EH (cell line): ENCODE measurements around the gene ADSS2.

Source experiments
- DNase-seq: peaks from one replicate; pipeline ENCODE4 v3.0.0-alpha.2; 2015; ENCODE audit warnings: low read depth

ADSS2 gene

DNA sequence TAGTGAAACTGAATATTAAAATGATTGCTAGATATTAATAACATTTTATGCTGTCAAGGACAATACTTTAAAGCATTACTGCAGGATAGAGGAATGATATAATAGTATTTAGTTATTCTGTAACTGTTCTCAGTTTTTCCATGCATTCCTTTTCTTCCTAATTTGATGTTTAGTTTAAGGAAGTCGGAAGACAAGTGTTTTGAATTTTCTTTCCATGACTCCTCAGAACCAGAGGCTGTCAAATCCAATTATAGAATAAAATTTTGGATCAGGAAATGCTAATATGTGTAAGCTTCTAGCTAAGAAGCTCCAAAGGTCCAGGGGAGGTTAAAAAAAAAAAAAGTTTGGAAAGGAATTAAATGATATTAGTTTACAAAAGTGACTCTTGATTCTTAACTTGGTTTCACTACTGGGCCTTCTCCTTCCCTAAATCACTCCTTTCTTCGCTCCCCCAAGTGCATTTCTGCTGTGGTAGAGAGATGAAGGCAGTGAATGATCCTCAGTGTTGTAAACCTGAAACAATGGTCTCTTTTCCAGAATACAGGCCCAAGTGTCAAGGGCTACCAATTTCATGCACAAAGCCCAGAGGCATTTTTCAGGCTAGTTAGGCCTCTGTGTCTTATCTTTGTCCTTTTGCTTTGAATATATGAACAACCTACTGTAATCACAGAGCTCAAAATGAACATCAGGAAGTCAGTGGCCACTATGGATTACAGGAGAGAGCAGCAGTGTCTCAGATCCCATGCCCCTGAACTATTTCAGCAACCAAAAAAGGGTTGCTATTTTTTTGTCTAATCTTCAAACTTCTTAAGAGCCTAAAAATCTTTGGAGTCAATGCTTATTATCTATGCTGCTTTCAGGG lies 6.2 kb downstream of the ADSS2 start:
- DNase-seq = peak; percentile 83

DNA sequence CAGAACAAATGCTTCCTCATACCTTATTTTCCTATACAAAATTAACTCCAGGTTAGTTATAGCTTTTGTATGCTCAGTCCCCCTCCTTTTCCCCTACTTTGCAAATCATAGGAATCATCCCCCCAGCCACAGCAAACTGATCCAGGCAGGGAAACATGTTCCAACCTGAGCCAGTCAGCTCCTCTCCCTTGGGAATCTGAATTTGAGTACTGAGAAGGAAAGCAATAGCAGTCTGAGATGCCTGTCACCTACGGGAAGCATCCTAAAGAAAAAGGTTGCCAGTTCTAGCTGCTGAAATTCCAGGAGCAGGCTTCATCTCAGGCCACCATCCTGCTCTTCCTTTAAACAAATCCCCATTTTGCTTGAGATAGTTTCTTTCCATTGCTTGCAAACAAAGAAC lies 6.9 kb downstream of the ADSS2 start:
- DNase-seq = peak; percentile 26

DNA sequence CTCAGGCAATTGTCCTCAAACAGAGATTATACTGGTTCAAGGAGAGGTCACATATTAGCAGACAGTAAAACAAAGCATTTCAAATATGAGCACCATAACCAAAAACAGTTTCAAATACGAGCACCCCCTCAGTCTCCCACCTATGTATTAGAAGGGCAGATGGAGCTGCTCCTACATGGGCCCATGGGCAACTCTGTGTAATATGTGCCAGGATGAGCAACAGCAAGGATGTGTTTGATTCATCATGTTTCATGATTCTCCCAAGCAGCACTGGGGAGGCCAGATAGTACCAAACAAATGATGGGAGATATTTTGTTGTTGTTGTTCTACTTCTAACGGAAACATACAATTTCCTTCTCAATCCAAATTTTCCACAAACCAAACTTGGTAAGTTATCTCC lies 8.9 kb downstream of the ADSS2 start:
- DNase-seq = no peak

DNA sequence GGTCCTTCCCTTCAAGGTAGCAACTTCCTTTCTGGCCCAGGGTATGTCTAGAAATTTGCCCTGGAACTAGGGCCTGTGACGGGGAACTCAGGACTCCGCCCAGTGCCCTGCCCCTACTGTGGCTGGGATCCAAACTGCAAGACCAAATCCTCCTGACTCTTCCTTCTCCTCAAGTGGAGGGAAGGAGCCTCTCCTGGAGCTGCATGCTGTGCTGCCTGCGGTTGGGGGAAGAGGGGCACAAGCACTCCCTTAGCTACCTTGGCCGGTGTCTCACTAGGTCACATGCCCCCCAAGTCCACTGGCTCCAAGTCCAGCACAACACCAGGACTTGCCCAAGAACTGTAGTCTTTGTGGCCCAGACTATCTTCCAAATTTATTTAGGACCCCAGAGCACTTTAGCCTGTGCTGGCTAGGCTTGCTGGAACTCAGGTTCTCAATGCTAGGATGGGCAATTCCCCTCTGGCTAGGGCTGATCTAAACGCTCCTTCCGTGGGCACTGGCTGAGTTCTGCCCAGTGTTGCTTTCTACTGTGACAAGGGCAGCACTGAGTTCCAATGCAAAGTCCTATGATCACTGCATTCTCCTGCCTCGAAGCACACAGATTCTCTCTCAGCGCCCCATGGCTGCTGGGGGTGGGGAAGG lies 12.2 kb downstream of the ADSS2 start:
- no peak for DNase-seq

DNA sequence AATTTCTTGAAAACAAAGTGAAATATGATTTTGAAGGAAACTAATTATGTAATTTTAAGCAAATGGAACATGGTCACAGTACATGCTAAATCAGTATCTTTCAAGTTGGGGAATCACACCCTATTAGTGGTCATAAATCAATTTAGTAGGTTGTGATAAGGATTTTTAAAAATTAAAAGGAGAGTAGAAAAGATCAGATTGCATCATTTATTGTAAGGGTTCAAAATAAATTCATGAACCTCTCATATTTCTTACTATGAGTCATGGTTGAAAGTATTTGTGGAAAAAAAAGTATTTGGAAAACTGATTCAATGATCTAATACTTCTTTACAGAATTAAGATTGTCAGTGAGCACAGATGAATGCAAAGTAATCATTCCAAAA lies 14.6 kb downstream of the ADSS2 start:
- peak; percentile 64 for DNase-seq

DNA sequence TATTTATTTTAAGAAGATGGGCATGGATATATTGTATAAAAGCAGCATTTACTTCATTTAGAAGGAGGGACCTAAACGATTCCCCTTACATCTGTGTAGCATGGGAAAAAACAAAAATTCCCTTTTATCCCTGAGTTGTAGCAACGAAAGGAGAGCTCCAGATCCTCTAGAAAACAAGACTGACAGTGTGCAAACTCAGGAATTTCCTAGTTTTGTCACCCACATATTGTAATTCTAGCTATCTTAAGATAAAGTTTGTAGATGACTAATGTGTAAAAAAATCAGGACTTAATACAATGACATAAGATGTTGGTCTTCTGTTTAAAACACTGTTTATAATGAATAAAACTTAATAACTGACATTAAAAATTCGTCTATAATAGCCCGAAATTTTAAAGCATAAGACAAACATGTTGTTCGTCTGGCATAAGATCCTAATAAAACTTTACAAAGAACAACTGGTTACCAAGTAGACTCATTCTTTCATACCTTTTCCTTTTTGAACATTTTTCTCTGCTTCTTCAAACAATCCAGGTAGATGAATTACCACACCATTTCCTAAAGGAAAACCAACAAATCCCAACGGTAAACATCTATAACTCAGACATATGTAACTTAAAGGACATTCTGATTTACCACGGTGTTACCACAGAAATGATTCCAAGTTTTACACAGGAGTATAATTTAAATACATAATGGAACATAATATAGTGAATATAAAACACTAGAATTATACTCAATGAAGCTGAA lies 15.2 kb downstream of the ADSS2 start:
- peak; percentile 70 for DNase-seq

DNA sequence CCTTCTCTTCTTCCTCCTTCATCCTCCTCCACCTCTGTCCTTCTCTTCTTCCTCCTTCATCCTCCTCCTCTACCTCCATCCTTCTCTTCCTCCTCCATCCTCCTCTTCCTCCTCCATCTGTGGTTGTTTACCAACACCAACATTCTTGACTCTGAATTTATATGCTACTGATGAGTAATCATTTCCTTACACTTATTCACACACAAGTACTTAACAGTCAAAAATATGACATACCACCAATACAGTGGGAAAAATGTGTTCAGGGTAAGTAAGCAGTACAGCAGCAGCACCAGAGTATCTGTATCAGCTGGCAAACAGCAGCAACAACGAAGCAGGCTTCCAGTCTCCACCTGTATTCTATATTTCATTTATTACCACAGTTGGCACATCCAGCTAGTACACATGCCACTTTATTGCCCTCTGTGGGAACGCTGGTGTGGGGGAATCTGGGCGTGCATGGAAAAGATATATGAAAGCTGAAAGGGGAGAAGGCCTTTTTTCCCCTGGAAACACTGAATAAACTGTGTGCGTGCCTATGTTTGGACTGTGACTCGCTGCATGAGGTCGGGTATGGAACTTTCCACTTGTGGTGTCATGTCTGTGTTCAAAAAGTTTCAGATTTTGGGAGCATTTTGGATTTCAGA lies 16.0 kb downstream of the ADSS2 start:
- peak; percentile 78 for DNase-seq

DNA sequence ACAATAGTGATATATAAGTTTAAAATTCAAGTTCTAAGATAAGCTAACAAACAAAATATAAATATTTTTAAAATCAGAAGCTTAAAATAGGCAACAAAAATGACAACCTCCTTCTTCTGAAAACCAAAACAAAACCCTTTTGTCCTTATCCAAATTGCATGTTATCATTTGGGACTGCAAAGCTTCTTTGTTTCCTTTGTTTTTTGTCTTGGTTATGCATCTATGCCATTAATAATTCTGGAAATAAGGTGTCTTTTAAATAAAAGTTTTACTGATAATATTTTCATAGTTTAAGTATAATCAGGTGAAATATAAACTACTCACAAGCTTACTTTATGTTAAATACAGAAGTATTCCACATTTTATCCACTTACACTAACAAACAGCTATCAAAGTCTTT lies 20.5 kb downstream of the ADSS2 start:
- no peak for DNase-seq

DNA sequence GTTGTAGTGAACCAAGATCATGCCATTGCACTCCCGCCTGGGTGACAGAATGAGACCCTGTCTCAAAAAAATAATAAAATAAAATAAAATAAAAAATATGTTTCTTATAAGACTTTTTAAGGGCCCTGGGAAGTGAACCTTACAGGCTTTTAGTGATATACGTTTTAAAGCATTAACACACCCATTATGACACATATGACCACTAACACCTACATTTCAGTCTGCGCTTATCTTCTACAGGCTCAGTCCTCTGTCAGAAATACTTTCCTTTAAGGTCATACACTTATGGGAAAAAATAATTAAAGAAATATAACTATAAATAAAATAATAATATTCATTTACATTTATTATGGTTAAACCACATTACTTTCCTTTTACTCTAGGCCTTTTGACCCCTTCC lies 21.9 kb downstream of the ADSS2 start:
- DNase-seq = no peak

DNA sequence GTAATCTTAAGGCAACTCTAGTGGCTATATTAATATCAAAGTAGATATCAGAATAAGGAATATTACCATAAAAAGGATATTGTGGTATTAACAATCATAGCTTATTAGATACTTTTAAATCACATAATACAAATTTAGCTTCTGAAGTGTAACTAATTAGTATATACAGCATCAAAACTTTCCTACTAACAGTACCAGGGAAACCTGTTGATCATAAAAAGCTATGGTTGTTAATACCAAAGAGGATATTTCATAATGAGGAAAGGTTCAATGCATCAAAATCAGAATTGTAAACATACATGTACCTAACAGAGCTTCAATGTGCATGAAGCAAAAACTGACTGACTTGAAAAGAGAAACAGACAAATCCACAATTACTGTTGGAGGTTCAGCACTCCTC lies 24.1 kb downstream of the ADSS2 start:
- DNase-seq = no peak

DNA sequence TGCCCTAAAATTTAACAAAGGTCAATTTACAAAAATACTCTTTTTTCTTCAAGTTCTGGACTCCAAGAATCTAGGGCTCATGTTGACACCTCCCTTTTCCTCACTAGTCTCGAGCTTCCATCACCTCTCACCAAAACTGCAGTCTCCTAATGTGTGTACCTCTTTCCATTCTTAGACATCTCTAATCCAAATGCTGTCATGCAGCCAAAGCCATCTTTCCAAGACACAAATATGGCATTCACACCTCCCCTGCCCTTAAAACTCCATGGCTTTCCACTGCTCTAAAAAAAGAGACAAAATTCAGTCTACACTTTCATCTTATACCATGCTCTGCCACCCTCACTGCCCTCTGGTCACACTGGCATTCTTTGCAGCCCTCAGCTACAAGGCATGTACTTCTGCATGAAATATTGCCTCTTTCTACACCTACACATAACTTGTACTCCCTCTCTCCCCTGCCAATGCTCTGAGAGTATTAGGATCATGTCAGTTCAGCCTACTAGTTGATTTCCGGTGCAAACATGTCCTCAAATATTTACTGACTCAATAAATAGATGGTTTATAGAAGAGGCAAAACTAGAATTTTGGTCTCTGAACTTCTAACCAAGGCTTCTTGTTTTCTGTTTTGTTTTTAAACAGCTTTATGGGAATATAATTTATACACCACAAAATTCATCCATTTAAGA lies 26.9 kb downstream of the ADSS2 start:
- no peak for DNase-seq

DNA sequence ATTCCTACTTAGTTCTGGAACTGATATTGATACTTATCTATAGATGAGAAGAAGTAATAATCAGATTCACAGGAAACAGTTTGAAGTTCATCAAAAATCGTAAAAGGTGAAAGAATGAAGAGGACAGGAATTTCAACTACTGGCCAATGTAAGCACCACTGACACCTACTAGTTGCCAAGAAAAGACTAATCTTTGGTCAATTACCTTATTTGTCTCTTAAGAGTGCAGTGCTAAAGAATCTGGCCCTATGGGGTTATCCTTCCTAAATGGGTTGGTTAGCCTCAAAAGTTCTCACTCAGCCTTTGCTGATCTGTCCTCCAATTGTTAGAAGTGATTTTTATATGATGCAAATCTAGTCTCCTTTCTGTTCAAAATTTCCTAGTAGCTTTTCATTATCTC lies 29.5 kb downstream of the ADSS2 start:
- no peak for DNase-seq

DNA sequence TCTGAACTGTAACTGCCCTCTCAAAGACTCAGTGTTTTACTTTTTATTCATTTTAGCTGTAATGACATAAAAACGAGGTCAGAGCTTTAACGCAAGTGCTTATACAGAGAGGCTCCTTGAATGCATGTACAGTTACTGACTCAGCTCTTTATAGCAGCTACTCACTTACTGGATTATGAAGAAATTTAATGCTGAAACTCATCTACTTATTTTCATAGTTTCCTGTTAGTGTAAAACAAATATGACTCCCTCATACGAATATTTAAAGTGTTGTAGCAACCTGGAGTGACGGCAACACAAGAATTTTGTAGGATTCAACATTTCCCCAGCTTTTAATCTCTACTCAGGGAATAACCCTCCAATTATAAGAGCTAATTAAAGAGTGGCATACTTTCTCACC lies 32.7 kb downstream of the ADSS2 start:
- no peak for DNase-seq

DNA sequence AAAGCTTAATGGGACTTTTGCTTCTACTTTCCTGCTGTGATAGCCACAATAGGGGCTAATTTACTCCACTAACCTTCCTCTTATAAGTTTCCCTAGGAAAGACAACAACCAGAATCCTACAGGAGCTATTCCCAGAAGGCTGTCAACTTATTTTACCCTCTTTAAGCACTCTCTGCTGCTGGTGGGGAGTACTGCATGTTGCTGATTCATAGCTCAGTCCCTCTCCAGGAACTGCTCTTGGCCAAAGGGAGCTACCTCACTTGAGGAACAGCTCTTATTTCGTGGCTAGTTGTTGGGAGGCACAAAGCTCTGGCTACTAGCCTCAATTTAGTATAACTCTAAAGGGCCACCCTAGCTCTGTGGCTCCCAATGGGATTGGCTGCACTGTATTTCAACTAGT lies 37.2 kb downstream of the ADSS2 start:
- DNase-seq = peak; percentile 69

DNA sequence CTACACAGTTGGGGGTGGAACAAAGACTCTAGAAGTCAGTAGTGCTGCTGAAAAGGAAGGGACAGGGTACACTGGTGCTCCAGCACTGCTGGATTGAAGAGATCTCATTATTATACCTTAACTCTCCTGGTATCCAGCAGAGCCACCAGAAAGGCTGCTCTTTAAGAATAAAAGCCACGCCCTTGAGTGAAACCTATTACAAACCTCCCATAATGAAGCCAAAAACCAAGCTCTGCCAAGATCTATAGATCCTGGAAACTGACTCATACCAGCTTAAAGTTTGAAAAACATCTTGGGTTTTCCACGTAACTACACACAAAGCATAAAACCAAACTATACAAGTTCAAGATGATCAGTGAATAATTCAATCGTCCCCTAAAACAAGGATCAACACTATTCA lies 38.0 kb downstream of the ADSS2 start:
- no peak for DNase-seq

DNA sequence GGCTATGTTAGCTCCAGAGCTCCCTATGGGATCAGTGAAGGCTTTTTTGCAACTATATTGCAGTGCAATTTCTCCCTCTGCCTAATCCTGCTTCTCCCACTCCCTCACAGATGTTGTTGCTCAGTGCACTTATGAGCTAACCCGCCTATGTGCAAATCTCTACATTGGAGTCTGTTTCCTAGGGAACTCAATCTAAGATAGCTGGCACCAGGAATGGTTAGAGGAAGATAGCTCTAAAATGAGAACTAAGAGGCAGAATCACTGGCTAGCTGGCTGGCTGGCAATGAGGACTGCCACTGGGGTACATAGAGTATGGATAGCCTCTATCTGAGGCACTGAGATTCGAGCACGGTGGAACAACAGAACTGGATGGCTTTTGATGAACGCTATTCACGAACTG lies 39.5 kb downstream of the ADSS2 start:
- DNase-seq = no peak

DNA sequence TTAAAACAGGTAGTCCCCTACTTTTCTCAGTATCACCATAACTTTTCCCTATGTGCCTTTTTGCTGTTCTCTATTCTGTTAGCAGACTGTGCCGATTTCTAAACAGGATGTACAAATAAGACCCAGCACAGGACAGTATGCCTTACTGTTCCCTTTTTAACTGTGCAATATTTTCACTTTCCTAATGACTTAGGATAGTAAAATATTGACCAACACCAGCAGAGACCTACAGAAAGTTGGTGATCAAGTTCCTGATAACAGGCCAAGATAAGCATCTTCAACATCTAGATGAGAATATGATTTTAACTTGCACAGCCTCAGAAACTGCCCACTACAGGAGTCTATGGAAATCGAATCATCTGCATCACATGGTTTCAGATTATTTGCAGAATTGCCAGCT lies 42.0 kb downstream of the ADSS2 start:
- DNase-seq = no peak

DNA sequence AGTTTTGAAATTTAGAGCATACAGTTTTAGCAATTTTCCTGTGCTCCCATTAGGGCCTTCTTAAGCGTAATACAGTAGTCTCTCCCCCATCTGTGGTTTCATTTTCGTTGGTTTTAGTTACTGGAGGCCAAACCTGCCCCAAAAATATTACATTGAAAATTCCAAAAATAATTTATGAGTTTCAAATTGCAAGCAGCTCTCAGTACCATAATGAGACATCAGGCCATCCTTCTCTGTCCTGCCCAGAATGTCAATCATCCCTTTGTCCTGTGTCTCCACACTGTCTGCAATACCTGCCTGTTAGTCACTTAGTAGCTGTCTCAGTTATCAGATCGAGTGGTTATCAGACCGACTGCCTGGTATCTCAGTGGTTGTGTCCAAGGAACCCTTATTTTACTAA lies 45.4 kb downstream of the ADSS2 start:
- no peak for DNase-seq

DNA sequence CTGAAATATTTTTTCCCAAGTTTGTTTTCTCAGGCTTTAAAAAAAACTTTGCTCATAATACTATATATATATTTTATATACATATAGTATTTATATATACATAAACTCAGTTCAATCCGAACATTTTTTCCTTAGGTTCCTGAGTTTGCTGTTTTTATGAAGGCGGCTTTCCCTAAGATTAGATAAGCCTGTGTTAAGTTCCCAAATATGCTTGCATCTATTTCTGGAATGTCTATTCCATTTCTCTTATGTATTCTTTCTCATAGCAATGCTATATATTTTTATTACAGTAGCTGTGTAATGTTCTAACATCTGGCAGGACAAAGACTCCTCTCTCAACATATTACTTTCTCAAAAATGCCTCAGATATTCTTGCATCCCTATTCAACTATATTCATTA lies 45.9 kb downstream of the ADSS2 start:
- no peak for DNase-seq

DNA sequence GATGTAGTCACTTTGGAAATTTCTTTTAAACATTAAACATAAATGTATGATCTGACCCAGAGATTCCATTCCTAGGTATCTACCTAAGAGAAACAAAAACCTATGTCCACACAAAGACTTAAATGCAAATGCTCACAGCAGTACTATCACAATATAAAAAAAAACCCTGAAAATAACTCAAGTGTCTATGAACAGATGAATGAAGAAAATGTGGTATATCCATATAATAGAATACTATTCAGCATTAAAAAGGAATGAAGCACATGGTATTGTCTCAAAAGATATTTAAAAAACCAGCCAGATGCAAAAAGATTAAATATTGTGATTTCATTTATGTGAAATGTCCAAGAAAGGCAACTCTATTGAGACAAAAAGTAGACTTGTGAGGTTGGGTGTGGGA lies 48.3 kb downstream of the ADSS2 start:
- no peak for DNase-seq

DNA sequence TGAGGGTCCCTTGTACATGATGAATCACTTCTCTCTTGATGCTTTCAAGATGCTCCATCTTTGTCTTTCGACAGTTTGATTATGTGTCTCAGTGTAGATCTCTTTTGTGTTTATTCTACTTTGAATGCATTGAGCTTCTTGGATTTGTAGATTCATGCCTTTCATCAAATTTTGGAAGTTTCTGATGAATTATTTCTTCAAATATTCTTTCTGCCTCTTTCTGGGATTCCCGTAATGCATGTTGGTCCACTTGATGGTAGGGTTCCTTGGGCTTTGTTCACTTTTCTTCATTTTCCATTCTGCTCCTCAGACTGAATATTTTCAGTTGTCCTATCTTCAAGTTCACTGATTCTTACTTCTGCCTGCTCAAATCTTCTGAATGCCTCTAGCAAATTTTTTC lies 50.7 kb downstream of the ADSS2 start:
- DNase-seq = no peak

DNA sequence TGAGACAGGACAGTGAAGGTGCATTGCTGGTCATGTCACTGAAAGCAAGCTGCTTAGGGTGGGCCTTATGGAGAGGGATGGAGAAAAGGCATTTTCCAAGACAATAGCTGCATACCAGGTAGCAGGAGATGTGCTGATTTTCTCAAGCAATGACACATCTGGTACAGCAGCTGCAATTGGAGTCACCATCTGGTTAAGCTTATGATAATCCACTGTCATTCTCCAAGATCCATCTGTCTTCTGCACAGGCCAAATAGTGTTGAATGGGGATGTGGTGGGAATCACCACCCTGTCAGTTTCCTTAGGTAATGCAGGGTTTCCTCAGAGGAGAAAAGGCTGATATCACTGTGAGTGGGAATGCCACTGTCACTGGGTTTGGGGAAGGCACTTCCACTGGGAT lies 54.6 kb downstream of the ADSS2 start:
- no peak for DNase-seq
